Fibroblast of skin of back (primary cell): Measurements from ENCODE around the gene ADPRS.

Experiments
- DNase-seq: peaks from one replicate; pipeline ENCODE4 v3.0.0-alpha.2; 2013

ADPRS gene

GRCh38 chr1:36087233-36088123 lies 1.2 kb upstream of the ADPRS start:
- DNase-seq, result no peak

GRCh38 chr1:36088265-36088576 lies 471 bp upstream of the ADPRS start:
- no peak for DNase-seq

DNA sequence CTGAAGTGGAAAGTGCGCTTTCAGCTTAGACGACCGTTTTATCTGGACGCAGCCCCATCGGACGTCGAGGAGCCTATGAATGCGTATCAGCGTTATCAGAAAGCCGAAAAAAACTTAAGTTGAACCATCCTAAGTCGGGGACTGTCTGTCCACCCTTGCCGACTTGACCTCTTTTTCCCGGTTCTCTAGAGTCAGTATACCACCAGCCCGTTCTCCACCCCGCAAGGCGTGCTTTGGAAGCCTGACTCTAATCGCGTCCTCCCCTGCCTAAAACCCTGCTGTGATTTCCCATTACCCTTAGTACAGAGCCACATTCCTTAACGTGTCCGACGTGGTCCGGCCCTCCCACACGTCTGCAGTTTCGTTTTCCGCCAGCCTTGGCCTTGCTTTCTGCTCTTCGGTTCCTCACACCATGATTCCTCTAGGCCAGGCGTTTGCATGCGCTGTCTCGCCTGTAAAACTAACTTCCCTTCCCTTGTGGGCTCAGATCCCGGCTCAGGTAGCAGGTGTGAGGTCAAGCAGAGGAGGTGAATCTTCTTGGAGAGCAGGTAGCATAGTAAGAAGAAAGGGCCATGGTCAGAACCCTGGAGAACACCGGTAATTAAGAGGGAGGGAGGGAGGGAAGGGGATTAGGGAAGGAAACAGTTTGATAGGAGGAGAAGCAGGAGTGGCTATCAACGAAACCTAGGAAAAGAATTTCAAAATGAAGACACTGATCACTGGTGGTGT lies 865 bp downstream of the ADPRS start:
- DNase-seq, result peak; percentile 57

- no peak for DNase-seq
Observed at GRCh38 chr1:36091141-36091540, 2.4 kb downstream of the ADPRS start.

DNA sequence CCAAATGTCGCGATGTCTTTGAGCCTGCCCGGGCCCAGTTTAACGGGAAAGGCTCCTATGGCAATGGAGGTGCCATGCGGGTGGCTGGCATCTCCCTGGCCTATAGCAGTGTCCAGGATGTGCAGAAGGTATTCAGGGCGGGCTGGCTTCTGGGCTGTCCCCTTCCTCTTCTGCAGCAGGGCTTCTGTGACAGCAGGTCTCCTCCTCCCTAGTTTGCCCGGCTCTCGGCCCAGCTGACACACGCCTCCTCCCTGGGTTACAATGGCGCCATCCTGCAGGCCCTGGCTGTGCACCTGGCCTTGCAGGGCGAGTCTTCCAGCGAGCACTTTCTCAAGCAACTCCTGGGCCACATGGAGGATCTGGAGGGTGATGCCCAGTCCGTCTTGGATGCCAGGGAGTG lies 3.0 kb downstream of the ADPRS start:
- DNase-seq, result no peak

GRCh38 chr1:36092166-36092797 lies 3.6 kb downstream of the ADPRS start:
- no peak for DNase-seq

GRCh38 chr1:36092798-36093185 lies 4.1 kb downstream of the ADPRS start:
- DNase-seq, result no peak

DNA sequence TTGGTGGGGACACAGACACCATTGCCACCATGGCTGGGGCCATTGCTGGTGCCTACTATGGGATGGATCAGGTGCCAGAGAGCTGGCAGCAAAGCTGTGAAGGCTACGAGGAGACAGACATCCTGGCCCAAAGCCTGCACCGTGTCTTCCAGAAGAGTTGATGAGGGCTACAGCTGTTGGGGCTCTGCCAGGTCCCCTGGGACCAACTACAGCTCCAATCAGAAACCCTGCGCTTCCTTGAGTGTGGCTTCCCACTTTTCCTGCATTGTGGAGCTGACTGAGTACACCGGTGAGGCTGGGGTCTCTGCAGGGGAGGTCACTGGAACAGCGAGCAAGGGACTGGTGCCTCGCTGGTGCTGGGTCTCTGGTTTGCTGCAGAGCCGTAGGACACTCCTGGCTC lies 4.5 kb downstream of the ADPRS start:
- DNase-seq, result no peak

DNA sequence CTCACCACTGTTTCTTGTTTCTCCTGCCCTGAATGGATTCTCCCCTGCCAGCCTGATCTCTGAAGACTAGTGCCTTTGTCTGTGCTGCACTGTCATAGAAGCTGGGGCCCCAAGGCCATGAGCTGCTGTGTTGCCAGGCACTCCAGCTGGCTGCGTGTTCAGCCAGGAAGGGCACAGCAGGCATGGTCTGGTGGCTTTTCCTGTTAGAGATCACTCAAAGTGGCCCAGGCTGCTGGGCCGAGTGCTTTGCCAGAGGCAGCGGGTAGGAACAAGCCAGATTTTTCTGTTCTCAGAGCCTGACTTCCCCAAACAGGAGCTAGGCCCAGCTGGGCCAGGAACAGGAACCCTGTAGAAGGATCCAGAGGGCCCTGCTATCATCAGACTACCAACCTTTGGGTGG lies 5.2 kb downstream of the ADPRS start:
- DNase-seq, result no peak

- DNase-seq, result no peak
Observed at GRCh38 chr1:36094621-36095061, 5.9 kb downstream of the ADPRS start.

GRCh38 chr1:36095760-36096405 lies 7.2 kb downstream of the ADPRS start:
- DNase-seq, result no peak

GRCh38 chr1:36096500-36097432 lies 8.1 kb downstream of the ADPRS start:
- peak; percentile 36 for DNase-seq

- DNase-seq, result no peak
Observed at GRCh38 chr1:36097693-36098585, 9.2 kb downstream of the ADPRS start.

- DNase-seq, result no peak
Observed at GRCh38 chr1:36098650-36099365, 10.1 kb downstream of the ADPRS start.

- DNase-seq, result peak; percentile 71
Observed at GRCh38 chr1:36099681-36100341, 11.1 kb downstream of the ADPRS start.

DNA sequence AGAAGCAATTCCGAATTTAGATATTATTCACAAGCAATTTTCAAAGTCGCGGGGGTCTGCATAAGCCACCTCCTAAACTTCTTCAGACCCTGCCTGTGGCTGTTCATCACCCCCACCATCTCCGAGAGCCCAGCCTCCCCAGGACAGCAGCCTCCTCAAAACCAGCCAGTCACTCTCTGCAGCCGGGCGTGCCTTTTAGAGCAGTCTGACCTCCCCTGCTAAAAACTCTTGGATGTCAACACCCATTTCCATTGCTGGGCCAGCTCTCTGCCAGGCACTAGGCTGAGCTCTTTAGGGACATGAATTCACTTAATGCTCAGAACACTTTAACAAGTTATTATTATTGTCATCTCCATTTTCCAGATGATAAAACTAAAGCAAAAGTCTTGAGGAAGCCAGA lies 11.7 kb downstream of the ADPRS start:
- DNase-seq, result no peak

DNA sequence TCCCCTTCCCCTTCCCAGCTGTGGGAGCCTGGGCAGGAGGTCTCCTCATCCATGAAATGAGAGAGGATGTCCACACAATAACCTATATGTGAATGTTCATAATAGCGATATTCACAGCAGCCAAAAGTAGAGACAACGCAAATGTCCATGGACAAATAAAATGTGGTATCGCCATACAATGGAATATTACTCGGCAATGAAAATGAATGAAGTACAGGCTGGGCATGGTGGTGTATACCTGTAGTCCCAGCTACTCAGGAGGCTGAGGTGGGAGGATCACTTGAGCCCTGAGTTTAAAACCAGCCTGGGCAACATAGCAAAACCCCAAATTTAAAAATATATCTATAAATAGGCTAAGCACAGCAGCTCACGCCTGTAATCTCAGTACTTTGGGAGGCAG lies 12.9 kb downstream of the ADPRS start:
- no peak for DNase-seq

DNA sequence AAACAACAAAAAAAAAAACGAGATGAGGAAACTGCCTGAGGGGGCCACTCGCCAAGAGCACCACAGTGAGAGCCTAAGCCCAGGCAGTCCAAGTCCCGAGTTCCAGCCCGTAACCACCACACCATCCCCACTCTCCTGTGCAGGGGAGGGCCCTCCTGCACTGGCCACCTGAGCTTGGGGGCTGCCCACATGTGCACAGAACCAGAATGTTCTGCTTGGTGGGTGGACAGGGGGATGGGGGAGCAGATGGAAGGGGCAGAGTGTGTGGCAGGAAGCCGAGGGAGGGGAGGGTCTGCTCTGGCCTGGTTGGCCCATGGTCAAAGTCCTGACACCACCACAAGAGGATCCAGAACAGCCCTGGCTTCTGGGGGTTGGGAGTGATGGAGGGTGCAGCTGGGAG lies 17.6 kb downstream of the ADPRS start:
- DNase-seq, result no peak

GRCh38 chr1:36107394-36107793 lies 18.7 kb downstream of the ADPRS start:
- no peak for DNase-seq

GRCh38 chr1:36108314-36108713 lies 19.6 kb downstream of the ADPRS start:
- peak; percentile 87 for DNase-seq
